ENCODE measurements around the gene TYRP1. TPM values are rescaled to one million over a fixed set of nuclear protein-coding genes. Genes with fewer than 3 reads are reported as not detected.

TYRP1 gene
- total RNA-seq, 2 experiments from 2014 or later = not detected

DNA sequence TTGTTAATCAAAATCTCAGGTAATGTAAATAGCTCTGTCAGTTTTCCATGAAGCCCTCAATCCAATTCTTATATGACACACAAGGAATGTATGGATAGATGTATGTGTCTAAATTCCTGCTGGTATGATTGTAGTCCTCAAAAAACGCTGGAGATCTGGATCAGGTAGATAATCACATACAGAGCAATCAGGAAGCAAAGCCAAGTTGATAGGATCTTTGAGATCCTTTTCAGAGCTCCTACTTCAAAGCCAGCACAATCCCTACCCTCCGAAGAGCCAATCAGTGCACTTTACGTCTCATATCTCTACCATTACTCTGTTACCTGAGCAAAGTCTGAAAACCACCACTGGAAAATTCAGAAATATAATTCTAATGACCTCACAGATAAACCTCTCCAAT lies 27.4 kb downstream of the TYRP1 start:
- DNase-seq (no peak), ATAC-seq (no peak)
- H3K4me3 Mint-ChIP-seq = no peak overlapping the region
- peaks cover 3% of the 10 kb centered on the region for H3K9me3 Mint-ChIP-seq (ENCODE audit: insufficient read depth)
- ChIA-PET POLR2A (no interaction called here), CTCF (no interaction called here)
- H3K4me1 Mint-ChIP-seq (ENCODE audit: low read depth) = no peaks in the 10 kb centered on the region
- H3K27ac Mint-ChIP-seq = no peak overlapping the region
- no peaks in the 10 kb centered on the region for H3K36me3 Mint-ChIP-seq (ENCODE audit: low read depth)
- no peaks in the 10 kb centered on the region for H3K27me3 Mint-ChIP-seq (ENCODE audit: low read depth)

- H3K9me3 Mint-ChIP-seq (ENCODE audit: insufficient read depth) = peaks cover 3% of the 10 kb centered on the region
- ATAC-seq (no peak), DNase-seq (no peak)
- no peak overlapping the region for H3K27ac Mint-ChIP-seq
- H3K36me3 Mint-ChIP-seq (ENCODE audit: low read depth) = no peaks in the 10 kb centered on the region
- H3K27me3 Mint-ChIP-seq (ENCODE audit: low read depth) = no peaks in the 10 kb centered on the region
- POLR2A ChIA-PET = no interaction called here
- no peak overlapping the region for H3K4me3 Mint-ChIP-seq
- CTCF ChIA-PET = no interaction called here
- H3K4me1 Mint-ChIP-seq (ENCODE audit: low read depth) = no peaks in the 10 kb centered on the region
Observed at GRCh38 chr9:12722131-12722530, 28.9 kb downstream of the TYRP1 start.

- Mint-ChIP-seq H3K4me1 (ENCODE audit: low read depth) (no peaks in the 10 kb centered on the region), H3K9me3 (ENCODE audit: insufficient read depth) (peaks cover 7% of the 10 kb centered on the region), H3K36me3 (ENCODE audit: low read depth) (no peaks in the 10 kb centered on the region), H3K27me3 (ENCODE audit: low read depth) (no peaks in the 10 kb centered on the region), H3K27ac (no peak overlapping the region), H3K4me3 (no peak overlapping the region)
- POLR2A ChIA-PET = no interaction called here
- no peak for ATAC-seq
- no peak for DNase-seq
- CTCF ChIA-PET = no interaction called here
Observed at GRCh38 chr9:12723409-12724028, 30.3 kb downstream of the TYRP1 start.

- ChIA-PET CTCF (no interaction called here), POLR2A (no interaction called here)
- DNase-seq (no peak), ATAC-seq (no peak)
- no peaks in the 10 kb centered on the region for H3K4me1 Mint-ChIP-seq (ENCODE audit: low read depth)
- H3K27ac Mint-ChIP-seq = no peak overlapping the region
- H3K4me3 Mint-ChIP-seq = no peak overlapping the region
- H3K27me3 Mint-ChIP-seq (ENCODE audit: low read depth) = no peaks in the 10 kb centered on the region
- H3K9me3 Mint-ChIP-seq (ENCODE audit: insufficient read depth) = peaks cover 7% of the 10 kb centered on the region
- H3K36me3 Mint-ChIP-seq (ENCODE audit: low read depth) = no peaks in the 10 kb centered on the region
Observed at GRCh38 chr9:12726795-12727194, 33.6 kb downstream of the TYRP1 start.

GRCh38 chr9:12730198-12730597 lies 37.0 kb downstream of the TYRP1 start:
- DNase-seq (no peak), ATAC-seq (no peak)
- no peaks in the 10 kb centered on the region for H3K36me3 Mint-ChIP-seq (ENCODE audit: low read depth)
- no peaks in the 10 kb centered on the region for H3K4me1 Mint-ChIP-seq (ENCODE audit: low read depth)
- H3K27ac Mint-ChIP-seq = no peak overlapping the region
- ChIA-PET POLR2A (no interaction called here), CTCF (no interaction called here)
- H3K4me3 Mint-ChIP-seq = no peak overlapping the region
- peaks cover 10% of the 10 kb centered on the region for H3K9me3 Mint-ChIP-seq (ENCODE audit: insufficient read depth)
- no peaks in the 10 kb centered on the region for H3K27me3 Mint-ChIP-seq (ENCODE audit: low read depth)

DNA sequence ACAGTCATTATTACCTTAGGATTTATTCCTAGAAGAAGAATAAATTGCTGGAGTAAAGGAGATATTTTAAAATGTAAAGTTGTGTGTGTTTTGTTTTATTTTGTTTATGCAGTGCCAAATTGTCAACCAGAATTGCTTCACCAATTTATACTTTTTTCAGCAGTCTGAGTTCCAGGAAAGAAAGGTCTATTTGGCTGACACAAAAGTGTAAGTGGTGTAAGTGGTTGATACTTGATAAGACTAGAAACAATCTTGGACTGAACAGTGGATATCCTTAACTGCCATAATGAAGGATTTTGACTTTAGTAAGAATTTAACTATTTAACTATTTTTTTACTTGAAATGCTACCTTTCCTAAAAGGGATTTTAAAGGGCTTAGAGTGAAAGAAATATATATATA lies 37.7 kb downstream of the TYRP1 start:
- Mint-ChIP-seq H3K9me3 (ENCODE audit: insufficient read depth) (peaks cover 10% of the 10 kb centered on the region), H3K4me3 (no peak overlapping the region), H3K4me1 (ENCODE audit: low read depth) (no peaks in the 10 kb centered on the region), H3K27me3 (ENCODE audit: low read depth) (no peaks in the 10 kb centered on the region), H3K36me3 (ENCODE audit: low read depth) (no peaks in the 10 kb centered on the region), H3K27ac (no peak overlapping the region)
- ATAC-seq = no peak
- no peak for DNase-seq
- POLR2A ChIA-PET = no interaction called here
- CTCF ChIA-PET = no interaction called here

DNA sequence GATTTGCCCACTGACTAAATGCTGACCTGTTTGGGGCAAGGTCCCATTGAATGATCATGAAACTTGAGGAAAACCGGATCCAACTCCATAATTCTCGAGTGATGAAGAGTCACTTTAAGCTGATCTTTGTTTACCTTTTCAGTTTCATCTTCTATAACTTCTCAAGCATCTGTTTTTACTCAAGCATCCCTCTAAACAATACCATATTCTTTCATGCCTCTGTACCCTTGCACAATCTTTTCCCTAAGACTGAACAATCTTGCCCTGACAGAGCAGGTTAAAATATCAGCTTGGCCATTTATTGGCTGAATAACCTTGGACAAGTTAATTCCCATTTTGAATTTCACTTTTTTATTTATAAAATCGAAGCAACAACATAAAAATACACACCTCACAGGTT lies 39.8 kb downstream of the TYRP1 start:
- CTCF ChIA-PET = no interaction called here
- ATAC-seq (no peak), DNase-seq (no peak)
- Mint-ChIP-seq H3K4me1 (ENCODE audit: low read depth) (no peaks in the 10 kb centered on the region), H3K36me3 (ENCODE audit: low read depth) (no peaks in the 10 kb centered on the region), H3K4me3 (no peak overlapping the region), H3K9me3 (ENCODE audit: insufficient read depth) (peaks cover 6% of the 10 kb centered on the region), H3K27ac (no peak overlapping the region), H3K27me3 (ENCODE audit: low read depth) (no peaks in the 10 kb centered on the region)
- POLR2A ChIA-PET = no interaction called here

DNA sequence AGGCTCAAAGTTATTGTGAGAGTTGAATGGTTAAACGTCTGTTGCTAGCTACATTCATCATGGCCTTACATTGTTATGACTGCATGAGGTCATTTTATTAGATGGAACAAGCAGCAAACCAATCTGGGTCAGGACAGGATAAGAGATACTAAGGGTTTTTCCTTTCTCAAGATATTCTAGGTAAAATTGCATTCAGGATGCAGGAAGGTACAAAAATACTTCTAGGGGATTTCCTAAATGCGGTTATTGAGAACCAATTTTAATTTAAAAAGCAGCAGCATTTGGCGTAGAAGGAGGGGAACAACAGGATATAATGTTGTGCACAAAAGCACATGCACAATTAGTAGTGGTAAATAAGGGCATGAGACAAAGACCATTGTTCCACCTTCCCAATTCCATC lies 42.5 kb downstream of the TYRP1 start:
- DNase-seq = no peak
- H3K27me3 Mint-ChIP-seq (ENCODE audit: low read depth) = no peaks in the 10 kb centered on the region
- no peaks in the 10 kb centered on the region for H3K36me3 Mint-ChIP-seq (ENCODE audit: low read depth)
- no peak for ATAC-seq
- no peak overlapping the region for H3K4me3 Mint-ChIP-seq
- H3K4me1 Mint-ChIP-seq (ENCODE audit: low read depth) = no peaks in the 10 kb centered on the region
- POLR2A ChIA-PET = no interaction called here
- no peak overlapping the region for H3K27ac Mint-ChIP-seq
- CTCF ChIA-PET = no interaction called here
- peaks cover 12% of the 10 kb centered on the region for H3K9me3 Mint-ChIP-seq (ENCODE audit: insufficient read depth)

DNA sequence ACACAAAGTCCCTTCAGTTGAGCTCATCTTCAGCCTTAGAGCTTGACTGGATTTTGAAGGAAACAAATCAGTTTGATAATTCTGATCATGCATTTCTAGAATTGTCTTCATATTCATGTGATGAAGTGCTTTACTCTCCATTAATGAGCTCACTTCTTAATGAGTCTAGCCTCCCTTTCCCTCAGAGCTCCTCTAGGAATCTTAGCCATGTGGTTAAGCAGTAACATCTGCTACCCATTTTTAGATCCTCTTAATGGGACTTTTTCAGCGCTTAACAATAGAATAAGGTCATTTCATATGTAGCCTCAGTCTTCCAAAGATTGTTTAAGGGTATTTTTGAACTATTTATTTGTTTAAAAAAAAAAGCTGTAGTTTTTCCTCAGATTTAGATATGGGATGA lies 44.7 kb downstream of the TYRP1 start:
- CTCF ChIA-PET = no interaction called here
- no peak for ATAC-seq
- POLR2A ChIA-PET = no interaction called here
- no peaks in the 10 kb centered on the region for H3K27me3 Mint-ChIP-seq (ENCODE audit: low read depth)
- peaks cover 14% of the 10 kb centered on the region for H3K9me3 Mint-ChIP-seq (ENCODE audit: insufficient read depth)
- DNase-seq = no peak
- H3K4me1 Mint-ChIP-seq (ENCODE audit: low read depth) = no peaks in the 10 kb centered on the region
- H3K36me3 Mint-ChIP-seq (ENCODE audit: low read depth) = no peaks in the 10 kb centered on the region
- no peak overlapping the region for H3K4me3 Mint-ChIP-seq
- no peak overlapping the region for H3K27ac Mint-ChIP-seq

GRCh38 chr9:12739014-12739652 lies 45.9 kb downstream of the TYRP1 start:
- Mint-ChIP-seq H3K4me3 (no peak overlapping the region), H3K36me3 (ENCODE audit: low read depth) (no peaks in the 10 kb centered on the region), H3K27me3 (ENCODE audit: low read depth) (no peaks in the 10 kb centered on the region), H3K4me1 (ENCODE audit: low read depth) (no peaks in the 10 kb centered on the region), H3K27ac (no peak overlapping the region), H3K9me3 (ENCODE audit: insufficient read depth) (peaks cover 23% of the 10 kb centered on the region)
- ATAC-seq (no peak), DNase-seq (no peak)
- CTCF ChIA-PET = no interaction called here
- POLR2A ChIA-PET = no interaction called here

DNA sequence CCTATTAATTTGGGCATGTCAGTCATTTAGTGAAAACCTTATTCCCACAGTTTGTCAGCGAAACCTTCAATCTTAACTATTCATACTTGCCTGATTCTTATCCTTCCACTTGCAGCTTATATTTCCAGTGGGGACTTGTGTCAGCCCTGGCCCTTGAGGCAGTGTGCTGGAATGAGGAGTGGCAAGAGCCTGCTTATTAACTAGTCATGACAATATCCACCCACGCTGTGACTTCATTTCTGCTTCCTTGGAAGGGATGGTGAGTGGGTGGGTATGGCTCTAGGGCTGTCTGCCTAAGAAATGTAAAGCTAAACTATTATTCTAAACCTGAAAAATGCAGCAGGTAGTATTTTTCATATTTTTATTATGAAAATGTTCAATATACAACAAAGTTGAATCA lies 47.7 kb downstream of the TYRP1 start:
- CTCF ChIA-PET = no interaction called here
- H3K27me3 Mint-ChIP-seq (ENCODE audit: low read depth) = no peaks in the 10 kb centered on the region
- no peak overlapping the region for H3K27ac Mint-ChIP-seq
- DNase-seq = no peak
- H3K9me3 Mint-ChIP-seq (ENCODE audit: insufficient read depth) = peaks cover 20% of the 10 kb centered on the region
- no peak overlapping the region for H3K4me3 Mint-ChIP-seq
- no peaks in the 10 kb centered on the region for H3K36me3 Mint-ChIP-seq (ENCODE audit: low read depth)
- H3K4me1 Mint-ChIP-seq (ENCODE audit: low read depth) = no peaks in the 10 kb centered on the region
- POLR2A ChIA-PET = no interaction called here
- no peak for ATAC-seq

- Mint-ChIP-seq H3K9me3 (ENCODE audit: insufficient read depth) (peaks cover 8% of the 10 kb centered on the region), H3K36me3 (ENCODE audit: low read depth) (no peaks in the 10 kb centered on the region)
Observed at GRCh38 chr9:12748016-12748415, 54.8 kb downstream of the TYRP1 start.

GRCh38 chr9:12748954-12749353 lies 55.8 kb downstream of the TYRP1 start:
- ChIA-PET CTCF (no interaction called here), POLR2A (no interaction called here)
- Mint-ChIP-seq H3K36me3 (ENCODE audit: low read depth) (no peaks in the 10 kb centered on the region), H3K27me3 (ENCODE audit: low read depth) (no peaks in the 10 kb centered on the region), H3K27ac (no peak overlapping the region), H3K4me3 (no peak overlapping the region), H3K4me1 (ENCODE audit: low read depth) (no peaks in the 10 kb centered on the region), H3K9me3 (ENCODE audit: insufficient read depth) (no peaks in the 10 kb centered on the region)
- ATAC-seq (no peak), DNase-seq (no peak)

More at GRCh38 chr9:12748016-12748415, 54.8 kb downstream of the TYRP1 start:
- ATAC-seq (no peak), DNase-seq (no peak)
- Mint-ChIP-seq H3K4me1 (ENCODE audit: low read depth) (no peaks in the 10 kb centered on the region), H3K4me3 (no peak overlapping the region), H3K27ac (no peak overlapping the region), H3K27me3 (ENCODE audit: low read depth) (no peaks in the 10 kb centered on the region)
- ChIA-PET CTCF (no interaction called here), POLR2A (no interaction called here)
